NOMO-1 treated with dmso at 0.1 percent for 144 hours (cell line): ENCODE results near the gene SLC26A2.
"Not testable (repeated sequence)": the region's sequence is repeated elsewhere in the genome, so short reads cannot be mapped to it uniquely, and the experiment has no call there.

ENCODE experiments used
- DNase-seq: peaks from one replicate; lab custom pipeline; 2025; ENCODE audit not compliant: unreplicated experiment; lab: John Stamatoyannopoulos, UW

Gene SLC26A2

GRCh38 chr5:150000990-150001659 lies 40.6 kb downstream of the SLC26A2 start:
- no peak for DNase-seq

- DNase-seq, result peak; percentile 84
Measured at GRCh38 chr5:150001660-150002486, 41.3 kb downstream of the SLC26A2 start.

GRCh38 chr5:150006318-150006717 lies 45.8 kb downstream of the SLC26A2 start:
- no peak for DNase-seq

DNA sequence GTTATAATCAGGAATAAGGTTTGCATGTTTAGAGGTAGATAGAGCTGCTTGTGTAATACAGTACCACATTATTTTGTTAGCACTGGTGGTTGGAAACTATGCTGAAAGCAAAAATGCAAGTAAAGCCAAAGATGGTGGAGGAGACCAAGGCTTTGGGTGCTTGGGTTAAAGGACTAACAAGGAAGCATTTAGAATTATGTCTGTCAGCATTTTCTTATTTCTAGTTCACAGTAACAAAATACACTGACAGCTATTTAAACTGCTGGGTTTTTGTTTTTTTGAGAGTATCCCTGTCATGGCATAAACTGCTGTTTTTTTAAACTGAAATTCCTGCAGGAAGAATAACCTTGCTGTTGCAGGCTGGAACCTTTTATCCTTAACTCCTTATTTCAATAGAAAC lies 46.5 kb downstream of the SLC26A2 start:
- DNase-seq, result no peak

GRCh38 chr5:150009671-150010387 lies 49.3 kb downstream of the SLC26A2 start:
- DNase-seq, result no peak

GRCh38 chr5:150013931-150014330 lies 53.4 kb downstream of the SLC26A2 start:
- no peak for DNase-seq

- no peak for DNase-seq
Measured at GRCh38 chr5:150014456-150014855, 53.9 kb downstream of the SLC26A2 start.

DNA sequence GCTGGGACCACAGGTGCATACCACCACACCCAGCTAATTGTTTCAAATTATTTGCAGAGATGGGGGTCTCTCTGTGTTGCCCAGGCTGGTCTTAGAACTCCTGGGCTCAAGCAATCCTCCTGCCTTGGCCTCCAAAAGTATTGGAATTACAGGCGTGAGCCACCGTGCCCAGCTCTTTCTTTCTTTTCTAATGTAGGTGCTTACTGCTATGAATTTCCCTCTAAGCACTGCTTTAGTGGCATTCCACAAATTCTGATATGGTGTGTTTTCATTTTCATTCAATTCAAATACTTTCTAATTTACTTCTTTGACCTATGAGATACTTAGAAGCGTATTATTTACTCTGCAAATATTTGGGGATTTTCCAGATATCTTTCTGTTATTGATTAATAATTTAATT lies 54.9 kb downstream of the SLC26A2 start:
- no peak for DNase-seq

- DNase-seq, result no peak
Measured at GRCh38 chr5:150016537-150016936, 56.0 kb downstream of the SLC26A2 start.

GRCh38 chr5:150017226-150018005 lies 56.9 kb downstream of the SLC26A2 start:
- no peak for DNase-seq

DNA sequence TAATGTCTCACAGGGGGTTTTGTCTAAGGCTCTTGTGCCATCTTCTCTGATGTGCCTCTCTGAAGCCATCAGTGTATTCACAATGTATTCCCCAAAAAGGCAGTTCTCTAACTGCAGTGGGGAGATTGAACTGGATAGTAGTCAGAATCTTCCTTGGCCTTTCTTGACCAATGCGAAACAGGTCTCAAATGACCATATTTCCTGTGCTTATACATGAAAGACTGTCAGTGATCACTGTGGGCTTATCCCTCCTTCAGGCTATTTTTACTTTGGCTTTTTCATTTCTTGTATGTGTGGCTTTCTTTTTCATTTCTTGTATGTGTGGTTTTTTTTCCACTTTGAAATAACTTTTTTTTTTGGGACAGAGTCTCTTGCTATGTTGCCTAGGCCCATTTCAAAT lies 59.7 kb downstream of the SLC26A2 start:
- no peak for DNase-seq

- DNase-seq, result no peak
Measured at GRCh38 chr5:150021491-150022157, 61.1 kb downstream of the SLC26A2 start.

GRCh38 chr5:150022158-150022531 lies 61.6 kb downstream of the SLC26A2 start:
- no peak for DNase-seq

DNA sequence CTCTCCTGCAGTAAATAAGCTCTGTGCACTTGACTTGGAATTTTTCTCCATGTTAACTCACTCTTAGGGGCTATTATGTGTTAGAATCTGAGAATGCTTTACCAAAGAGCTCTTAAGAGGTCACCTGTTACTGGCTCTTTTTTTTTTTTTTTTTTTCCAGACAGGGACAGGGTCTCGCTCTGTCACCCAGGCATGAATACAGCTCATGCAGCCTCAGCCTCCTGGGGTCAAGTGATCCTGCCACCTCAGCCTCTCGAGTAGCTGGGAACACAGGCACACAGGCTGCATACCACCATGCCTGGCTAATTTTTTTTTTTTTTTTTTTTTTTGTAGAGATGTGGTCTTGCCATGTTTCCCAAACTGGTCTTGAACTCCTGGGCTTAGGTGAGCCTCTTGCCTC lies 62.1 kb downstream of the SLC26A2 start:
- no peak for DNase-seq

- DNase-seq, result no peak
Measured at GRCh38 chr5:150023136-150023535, 62.6 kb downstream of the SLC26A2 start.

DNA sequence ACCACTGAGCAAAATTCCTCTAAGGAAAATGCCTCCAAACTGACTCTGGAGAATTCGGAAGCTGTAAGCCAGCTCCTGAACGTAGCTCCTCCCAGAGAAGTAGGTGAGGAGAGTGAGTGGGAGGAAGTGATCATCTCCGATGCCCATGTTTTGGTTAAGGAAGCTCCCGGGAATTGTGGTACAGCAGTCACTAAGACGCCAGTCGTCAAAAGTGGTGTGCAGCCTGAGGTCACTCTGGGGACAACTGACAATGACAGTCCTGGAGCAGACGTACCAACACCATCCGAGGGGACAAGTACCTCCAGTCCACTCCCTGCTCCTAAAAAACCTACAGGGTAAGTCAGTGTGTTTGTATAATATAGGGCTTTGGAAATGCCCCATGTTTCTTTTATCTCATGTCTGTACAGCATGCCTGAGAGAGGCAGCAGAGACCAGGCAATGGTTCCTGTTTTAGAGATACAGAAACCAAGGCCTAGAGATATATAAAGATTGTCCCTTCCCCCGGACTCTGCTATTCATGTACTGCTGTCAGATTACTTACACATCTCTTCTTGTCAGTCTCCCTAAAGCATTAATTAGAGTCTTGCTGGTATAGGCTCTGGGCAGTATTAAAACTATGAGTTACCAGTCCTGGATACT lies 63.9 kb downstream of the SLC26A2 start:
- no peak for DNase-seq

GRCh38 chr5:150026682-150027172 lies 66.2 kb downstream of the SLC26A2 start:
- no peak for DNase-seq

GRCh38 chr5:150028047-150028446 lies 67.5 kb downstream of the SLC26A2 start:
- DNase-seq, result not testable (repeated sequence)

- no peak for DNase-seq
Measured at GRCh38 chr5:150033334-150033733, 72.8 kb downstream of the SLC26A2 start.

DNA sequence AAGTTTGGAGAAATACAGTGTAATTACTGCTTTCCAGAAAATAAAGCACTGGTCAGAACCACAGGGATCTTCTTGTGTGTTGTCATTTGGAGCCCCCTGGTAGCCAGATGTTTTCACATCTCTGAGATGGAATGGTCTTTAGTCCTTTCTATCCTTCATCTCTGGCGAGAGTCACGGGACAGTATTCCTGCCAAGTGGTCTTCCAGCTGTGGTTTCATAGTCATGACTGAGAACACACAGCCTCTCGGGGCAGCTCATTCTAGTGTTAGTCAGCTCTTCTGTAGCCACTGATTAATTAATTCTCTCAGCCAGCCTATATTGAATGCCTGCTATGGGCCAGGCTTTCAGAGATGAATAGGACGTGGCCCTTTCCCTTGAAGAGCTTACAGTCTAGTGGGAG lies 74.1 kb downstream of the SLC26A2 start:
- DNase-seq, result no peak
